Bronchial epithelial cell (primary cell): Measurements from ENCODE around the gene POLR2M. TPM values are rescaled to one million over a fixed set of nuclear protein-coding genes. Genes with fewer than 3 reads are reported as not detected.

ENCODE experiments used
- DNase-seq: peaks from one replicate; pipeline ENCODE4 v3.0.0-alpha.2; 2010; ENCODE audit warnings: low read depth
- FAIRE-seq: peaks from 2 replicates; lab custom pipeline; 2011; peaks lifted over from hg19 to GRCh38; lab: Jason Lieb, UNC
- H3K27me3 ChIP-seq: 2 replicates; pipeline ENCODE4 v1.5.1; 2011; ENCODE audit warnings: low read length; ENCODE audit not compliant: control insufficient read depth, insufficient read depth
- H3K36me3 ChIP-seq: 2 replicates; pipeline ENCODE4 v1.5.1; 2011; ENCODE audit warnings: low read length; ENCODE audit not compliant: control insufficient read depth, insufficient read depth
- H3K4me3 ChIP-seq: 2 replicates; pipeline ENCODE4 v1.5.1; 2011; ENCODE audit warnings: mild to moderate bottlenecking, low read depth, low read length, control low read depth
- CTCF ChIP-seq: IDR thresholded peaks from 2 replicates; pipeline ENCODE4 v1.5.1; 2011; ENCODE audit warnings: mild to moderate bottlenecking, moderate library complexity, low read length, control low read depth, inconsistent platforms; ENCODE audit not compliant: insufficient read depth, severe bottlenecking
- total RNA-seq: library from RNA; depleted of rRNA; stranded (reverse); fragments of >200 nt; gene quantifications from 2 replicates; pipeline ENCODE4 v1.2.1, GENCODE V29; 2014

POLR2M gene
- total RNA-seq = 59.5 and 113 TPM in 2 replicates

- Histone ChIP-seq H3K4me3 (peak within 1 kb of the TSS; percentile 56), H3K27me3 (no peaks in the 10 kb centered on the region), H3K36me3 (peaks cover 8% of the 10 kb centered on the region)
- DNase-seq (peak; percentile 98), FAIRE-seq (no peak)
- TF ChIP-seq CTCF = no peak
These were observed at the start of gene POLR2M for GRCh38 chr15:57706405-57707209. TSS of gene POLR2M (plus strand) at chr15:57706714. CDS start at chr15:57706843, 129 bp downstream.

- DNase-seq = no peak
- H3K4me3 ChIP-seq = no peak overlapping the region
- TF ChIP-seq CTCF = no peak
- H3K36me3 ChIP-seq = no peaks in the 10 kb centered on the region
- FAIRE-seq = no peak
- no peaks in the 10 kb centered on the region for H3K27me3 ChIP-seq
These were observed 48.9 kb upstream of the POLR2M start for GRCh38 chr15:57657619-57658018.

GRCh38 chr15:57662091-57662744 lies 44.3 kb upstream of the POLR2M start:
- DNase-seq (no peak), FAIRE-seq (no peak)
- TF ChIP-seq CTCF = no peak
- Histone ChIP-seq H3K4me3 (no peak overlapping the region), H3K36me3 (no peaks in the 10 kb centered on the region), H3K27me3 (no peaks in the 10 kb centered on the region)

GRCh38 chr15:57662802-57663201 lies 43.7 kb upstream of the POLR2M start:
- no peak for DNase-seq
- no peak for FAIRE-seq
- Histone ChIP-seq H3K36me3 (no peaks in the 10 kb centered on the region), H3K4me3 (no peak overlapping the region), H3K27me3 (no peaks in the 10 kb centered on the region)
- no peak for TF ChIP-seq CTCF

- Histone ChIP-seq H3K27me3 (no peaks in the 10 kb centered on the region), H3K36me3 (no peaks in the 10 kb centered on the region), H3K4me3 (no peak overlapping the region)
- no peak for TF ChIP-seq CTCF
- DNase-seq = no peak
- no peak for FAIRE-seq
These were observed 43.3 kb upstream of the POLR2M start for GRCh38 chr15:57663262-57663661.
